Bronchial epithelial cell (primary cell): ENCODE measurements around the gene IFT81. TPM values are rescaled to one million over a fixed set of nuclear protein-coding genes. Genes with fewer than 3 reads are reported as not detected.
A peak's percentile ranks its signal among the peaks of the same experiment; 100 is the strongest.

ENCODE experiments used
- DNase-seq: peaks from one replicate; pipeline ENCODE4 v3.0.0-alpha.2; 2010; ENCODE audit warnings: low read depth
- FAIRE-seq: peaks from 2 replicates; lab custom pipeline; 2011; peaks lifted over from hg19 to GRCh38; lab: Jason Lieb, UNC
- H3K27me3 ChIP-seq: 2 replicates; pipeline ENCODE4 v1.5.1; 2011; ENCODE audit warnings: low read length; ENCODE audit not compliant: control insufficient read depth, insufficient read depth
- H3K36me3 ChIP-seq: 2 replicates; pipeline ENCODE4 v1.5.1; 2011; ENCODE audit warnings: low read length; ENCODE audit not compliant: control insufficient read depth, insufficient read depth
- H3K4me3 ChIP-seq: 2 replicates; pipeline ENCODE4 v1.5.1; 2011; ENCODE audit warnings: mild to moderate bottlenecking, low read depth, low read length, control low read depth
- total RNA-seq: library from RNA; depleted of rRNA; stranded (reverse); fragments of >200 nt; gene quantifications from 2 replicates; pipeline ENCODE4 v1.2.1, GENCODE V29; 2014
- TF ChIP-seq, protein P1 (sequence below): IDR thresholded peaks from 2 replicates; pipeline ENCODE4 v1.5.1; 2011; ENCODE audit warnings: mild to moderate bottlenecking, moderate library complexity, low read length, control low read depth, inconsistent platforms; ENCODE audit not compliant: insufficient read depth, severe bottlenecking

IFT81 gene
- total RNA-seq, 1 donor from 2014 or later, result 5.8 TPM

DNA sequence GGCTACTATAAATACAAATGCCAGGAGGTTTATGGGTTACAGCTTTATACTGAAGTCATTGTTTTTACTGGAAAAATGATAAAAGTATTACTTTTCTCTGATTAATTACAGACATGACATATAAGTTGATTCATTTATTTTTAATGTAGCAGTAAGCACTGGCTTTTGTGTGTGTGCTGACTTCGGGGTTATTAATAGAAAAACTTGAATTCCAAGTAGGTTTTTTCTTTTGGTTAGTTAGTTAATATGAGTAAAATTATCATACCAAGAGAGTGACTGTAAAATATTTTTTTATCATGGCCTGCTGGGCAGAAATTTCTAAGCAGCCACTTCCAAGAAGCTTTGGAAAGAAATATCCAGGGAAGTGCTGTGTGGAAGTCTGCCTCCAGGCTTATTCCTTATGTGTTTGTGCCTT is 56.4 kb downstream of the IFT81 start:
- no peak for DNase-seq

DNA sequence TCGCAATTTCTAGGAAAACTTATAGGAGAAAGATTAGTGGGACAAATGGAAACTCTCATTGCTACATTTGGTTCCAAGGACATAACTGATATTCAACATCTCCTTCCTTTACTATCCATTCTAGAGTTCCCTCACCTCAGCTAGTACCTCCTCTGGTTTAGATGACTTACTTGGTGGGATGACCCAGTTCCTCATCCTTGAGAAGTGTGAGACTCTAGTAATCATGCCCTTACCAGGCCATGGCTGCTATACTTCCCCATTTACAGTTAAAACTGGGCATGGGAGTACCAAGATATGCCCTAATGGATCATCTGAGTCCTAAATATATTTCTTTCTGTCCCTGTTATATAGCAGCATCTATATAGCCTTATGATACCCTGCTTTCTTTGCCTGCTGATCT is 58.1 kb downstream of the IFT81 start:
- Histone ChIP-seq H3K4me3 (no peak overlapping the region), H3K36me3 (peaks cover 2% of the 10 kb centered on the region), H3K27me3 (no peaks in the 10 kb centered on the region)
- TF ChIP-seq, protein P1, sequence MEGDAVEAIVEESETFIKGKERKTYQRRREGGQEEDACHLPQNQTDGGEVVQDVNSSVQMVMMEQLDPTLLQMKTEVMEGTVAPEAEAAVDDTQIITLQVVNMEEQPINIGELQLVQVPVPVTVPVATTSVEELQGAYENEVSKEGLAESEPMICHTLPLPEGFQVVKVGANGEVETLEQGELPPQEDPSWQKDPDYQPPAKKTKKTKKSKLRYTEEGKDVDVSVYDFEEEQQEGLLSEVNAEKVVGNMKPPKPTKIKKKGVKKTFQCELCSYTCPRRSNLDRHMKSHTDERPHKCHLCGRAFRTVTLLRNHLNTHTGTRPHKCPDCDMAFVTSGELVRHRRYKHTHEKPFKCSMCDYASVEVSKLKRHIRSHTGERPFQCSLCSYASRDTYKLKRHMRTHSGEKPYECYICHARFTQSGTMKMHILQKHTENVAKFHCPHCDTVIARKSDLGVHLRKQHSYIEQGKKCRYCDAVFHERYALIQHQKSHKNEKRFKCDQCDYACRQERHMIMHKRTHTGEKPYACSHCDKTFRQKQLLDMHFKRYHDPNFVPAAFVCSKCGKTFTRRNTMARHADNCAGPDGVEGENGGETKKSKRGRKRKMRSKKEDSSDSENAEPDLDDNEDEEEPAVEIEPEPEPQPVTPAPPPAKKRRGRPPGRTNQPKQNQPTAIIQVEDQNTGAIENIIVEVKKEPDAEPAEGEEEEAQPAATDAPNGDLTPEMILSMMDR, result no peak
- DNase-seq (no peak), FAIRE-seq (no peak)

More for the DNA sequence above, 56.4 kb downstream of the IFT81 start:
- no peaks in the 10 kb centered on the region for H3K27me3 ChIP-seq
- TF ChIP-seq, protein P1, result no peak
- peaks cover 2% of the 10 kb centered on the region for H3K36me3 ChIP-seq
- no peak for FAIRE-seq
- H3K4me3 ChIP-seq, result no peak overlapping the region

DNA sequence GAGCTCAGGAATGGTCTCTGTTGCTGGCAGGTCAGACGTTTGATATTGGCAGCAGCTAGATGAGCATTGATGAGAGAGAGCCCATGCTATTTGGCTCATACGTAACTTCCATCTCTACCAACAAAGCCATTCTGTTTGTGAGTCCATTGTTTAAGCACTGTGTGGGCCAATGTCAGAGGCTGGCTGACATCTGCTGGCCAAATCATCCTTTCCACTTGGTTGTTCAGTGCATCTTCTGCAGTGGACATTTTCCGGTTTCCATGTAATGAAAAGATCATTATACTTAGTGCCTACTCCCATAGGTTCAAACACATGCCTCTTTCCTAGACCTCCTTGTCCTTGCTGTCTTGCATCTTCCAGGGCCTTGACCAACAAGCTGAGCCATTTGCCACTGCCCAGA is 59.2 kb downstream of the IFT81 start:
- no peaks in the 10 kb centered on the region for H3K27me3 ChIP-seq
- no peak overlapping the region for H3K4me3 ChIP-seq
- FAIRE-seq (peak; percentile 88), DNase-seq (no peak)
- TF ChIP-seq, protein P1, result no peak
- H3K36me3 ChIP-seq, result peaks cover 2% of the 10 kb centered on the region

DNA sequence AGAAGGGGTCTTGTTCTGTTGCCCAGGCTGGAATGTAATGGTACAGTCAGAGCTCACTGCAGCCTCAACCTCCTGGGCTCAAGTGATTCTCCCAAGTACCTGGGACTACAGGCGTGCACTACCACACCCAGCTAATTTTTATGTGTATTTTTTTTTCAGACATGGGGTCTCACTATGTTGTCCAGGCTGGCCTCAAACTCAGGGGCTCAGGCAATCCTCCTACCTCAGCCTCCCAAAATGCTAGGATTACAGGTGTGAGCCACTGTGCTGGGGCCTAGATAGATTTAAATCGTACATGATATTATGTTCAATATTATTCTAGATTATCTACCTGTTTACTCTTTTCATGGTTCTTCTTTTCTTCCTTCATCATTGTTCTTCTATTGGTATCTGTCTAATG is 61.5 kb downstream of the IFT81 start:
- FAIRE-seq, result no peak
- DNase-seq, result no peak
- TF ChIP-seq, protein P1, result no peak
- H3K36me3 ChIP-seq, result peaks cover 2% of the 10 kb centered on the region
- H3K27me3 ChIP-seq, result no peaks in the 10 kb centered on the region
- H3K4me3 ChIP-seq, result no peak overlapping the region

DNA sequence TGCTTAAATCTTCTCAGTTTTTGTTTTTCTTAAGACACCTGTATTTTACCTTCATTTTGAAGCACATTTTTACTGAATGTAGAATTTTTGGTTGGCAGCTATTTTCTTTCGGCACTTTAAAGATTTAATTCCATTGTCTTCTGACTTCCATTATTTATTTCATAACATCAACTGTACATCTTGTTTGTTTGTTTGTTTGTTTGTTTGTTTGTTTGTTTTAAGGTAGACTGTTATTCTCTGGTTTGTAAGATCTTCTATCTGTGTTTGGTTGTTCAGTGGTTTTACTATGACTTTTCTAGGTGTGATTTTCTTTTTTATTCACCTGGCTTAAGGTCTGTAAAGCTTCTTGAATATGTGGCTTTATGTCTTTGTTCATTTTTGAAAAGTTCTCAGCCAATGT is 61.9 kb downstream of the IFT81 start:
- peaks cover 2% of the 10 kb centered on the region for H3K36me3 ChIP-seq
- no peak overlapping the region for H3K4me3 ChIP-seq
- FAIRE-seq, result no peak
- no peaks in the 10 kb centered on the region for H3K27me3 ChIP-seq
- TF ChIP-seq, protein P1, result no peak
- no peak for DNase-seq

DNA sequence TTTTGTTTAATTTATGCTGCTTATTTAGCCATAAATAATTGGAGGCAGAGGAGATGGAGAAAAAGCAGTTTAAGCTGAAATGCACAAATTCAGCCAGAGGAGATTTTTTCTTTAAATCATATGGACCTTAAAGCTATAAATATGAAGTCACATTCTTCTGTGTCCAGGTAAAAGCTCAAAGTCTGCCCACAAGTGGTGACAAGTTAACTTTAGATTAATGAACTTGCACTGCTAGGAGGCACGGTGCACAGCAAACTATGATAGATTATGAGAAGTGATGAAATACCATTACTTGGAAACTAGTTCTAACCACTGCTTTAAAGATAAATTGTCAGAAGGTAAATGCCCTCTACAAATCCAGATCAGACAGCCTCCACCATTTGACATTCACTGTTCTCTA is 69.0 kb downstream of the IFT81 start:
- TF ChIP-seq, protein P1, result no peak
- Histone ChIP-seq H3K4me3 (no peak overlapping the region), H3K27me3 (no peaks in the 10 kb centered on the region), H3K36me3 (no peaks in the 10 kb centered on the region)
- no peak for FAIRE-seq
- DNase-seq, result no peak
